Measurements from ENCODE around the gene TNFSF11. TPM values are rescaled to one million over a fixed set of nuclear protein-coding genes. Genes with fewer than 3 reads are reported as not detected.
"Not testable (repeated sequence)": the region's sequence is repeated elsewhere in the genome, so short reads cannot be mapped to it uniquely, and the experiment has no call there.

The TNFSF11 gene
- polyA plus RNA-seq, 3 donors from 2014 or later = 2.6 to 3.7 (median 2.7) TPM

DNA sequence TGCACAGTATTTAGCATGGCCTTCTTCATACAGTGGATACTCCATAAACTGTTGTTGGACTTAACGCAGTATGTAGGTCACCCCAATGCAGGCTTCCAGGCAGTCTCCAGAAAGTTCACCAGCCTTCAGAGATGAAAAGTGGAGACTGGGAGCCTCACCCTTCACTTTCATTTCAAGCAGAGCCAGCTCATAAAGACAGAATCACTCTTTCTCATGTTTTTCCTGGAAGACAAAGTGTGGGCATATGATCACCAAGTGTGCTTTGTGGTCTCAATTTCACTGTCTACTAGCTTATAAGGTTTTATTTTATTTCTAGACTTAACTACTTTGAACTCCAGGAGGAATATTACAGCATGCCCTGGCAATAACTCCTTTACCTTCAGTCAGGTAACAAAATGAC is 26.3 kb upstream of the TNFSF11 start:
- Mint-ChIP-seq H3K36me3 (peaks cover 0 to 5% (median 0%) of the 10 kb centered on the region in 3 donors), H3K27me3 (ENCODE audit: low read depth in 3 of 3) (peaks cover 3 to 12% (median 5%) of the 10 kb centered on the region in 3 donors), H3K4me3 (peak overlapping the region in 1 of 5 donors; percentile 30), H3K4me1 (peaks cover 45 to 63% of the 10 kb centered on the region in 2 donors), H3K27ac (peak overlapping the region; percentile 2 to 97 (median 92)), H3K9me3 (no peaks in the 10 kb centered on the region)
- DNase-seq = no peak

- Mint-ChIP-seq H3K36me3 (no peaks in the 10 kb centered on the region), H3K27me3 (ENCODE audit: low read depth in 3 of 3) (peaks cover 3 to 12% (median 5%) of the 10 kb centered on the region in 3 donors), H3K4me3 (peak overlapping the region; percentile 59 to 89 (median 81)), H3K27ac (peak overlapping the region; percentile 75 to 97 (median 93)), H3K4me1 (peaks cover 43 to 59% of the 10 kb centered on the region in 2 donors), H3K9me3 (no peaks in the 10 kb centered on the region)
- peak; percentile 86 to 89 (median 88) for DNase-seq
Measured at GRCh38 chr13:42548731-42549551, 25.0 kb upstream of the TNFSF11 start.

GRCh38 chr13:42549552-42549936 is 24.4 kb upstream of the TNFSF11 start:
- Mint-ChIP-seq H3K4me1 (peaks cover 43 to 59% of the 10 kb centered on the region in 2 donors), H3K36me3 (no peaks in the 10 kb centered on the region), H3K27me3 (ENCODE audit: low read depth in 3 of 3) (peaks cover 3 to 12% (median 5%) of the 10 kb centered on the region in 3 donors), H3K4me3 (peak overlapping the region; percentile 59 to 89 (median 81)), H3K9me3 (no peaks in the 10 kb centered on the region), H3K27ac (peak overlapping the region; percentile 75 to 97 (median 93))
- DNase-seq = peak; percentile 31 to 51 (median 48)

DNA sequence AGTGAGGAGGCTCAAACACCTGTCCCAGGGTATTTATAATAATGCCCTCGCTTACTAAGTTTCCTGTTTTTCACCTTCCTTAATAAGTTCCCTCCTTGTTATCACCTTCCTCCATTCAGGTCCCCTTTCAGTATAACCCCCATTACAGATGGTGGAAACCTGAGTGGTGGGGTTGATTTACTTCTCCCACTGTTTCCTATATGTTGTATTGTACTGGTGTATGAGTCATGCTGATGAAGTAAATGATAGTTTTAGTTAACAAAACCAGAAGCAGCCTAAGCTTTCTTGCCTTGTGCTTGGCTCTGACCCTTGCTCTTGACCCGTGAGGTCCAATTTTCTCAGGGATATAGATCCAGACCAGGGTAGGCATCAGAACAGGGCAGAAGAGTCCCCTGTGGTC is 22.3 kb upstream of the TNFSF11 start:
- Mint-ChIP-seq H3K4me1 (peaks cover 43 to 59% of the 10 kb centered on the region in 2 donors), H3K36me3 (no peaks in the 10 kb centered on the region), H3K9me3 (no peaks in the 10 kb centered on the region), H3K27ac (peak overlapping the region in 5 of 6 donors; percentile 9 to 79 (median 75)), H3K4me3 (peak overlapping the region in 3 of 5 donors; percentile 8 to 76 (median 31)), H3K27me3 (ENCODE audit: low read depth in 3 of 3) (peaks cover 3 to 12% (median 5%) of the 10 kb centered on the region in 3 donors)
- DNase-seq = no peak

GRCh38 chr13:42553098-42554046 is 20.6 kb upstream of the TNFSF11 start:
- no peak overlapping the region for H3K27ac Mint-ChIP-seq
- H3K4me1 Mint-ChIP-seq = peaks cover 31 to 45% of the 10 kb centered on the region in 2 donors
- H3K9me3 Mint-ChIP-seq = no peaks in the 10 kb centered on the region
- no peaks in the 10 kb centered on the region for H3K36me3 Mint-ChIP-seq
- DNase-seq = no peak
- H3K27me3 Mint-ChIP-seq (ENCODE audit: low read depth in 3 of 3) = peaks cover 3 to 12% (median 5%) of the 10 kb centered on the region in 3 donors
- no peak overlapping the region for H3K4me3 Mint-ChIP-seq

- Mint-ChIP-seq H3K27me3 (ENCODE audit: low read depth in 3 of 3) (peaks cover 0 to 2% (median 2%) of the 10 kb centered on the region in 3 donors), H3K4me3 (no peak overlapping the region), H3K4me1 (peaks cover 0 to 7% of the 10 kb centered on the region in 2 donors), H3K27ac (no peak overlapping the region), H3K36me3 (peaks cover 0 to 8% (median 0%) of the 10 kb centered on the region in 3 donors), H3K9me3 (peaks cover 0 to 4% (median 0%) of the 10 kb centered on the region in 6 donors)
- no peak for DNase-seq
Measured at GRCh38 chr13:42559057-42559456, 14.9 kb upstream of the TNFSF11 start.

DNA sequence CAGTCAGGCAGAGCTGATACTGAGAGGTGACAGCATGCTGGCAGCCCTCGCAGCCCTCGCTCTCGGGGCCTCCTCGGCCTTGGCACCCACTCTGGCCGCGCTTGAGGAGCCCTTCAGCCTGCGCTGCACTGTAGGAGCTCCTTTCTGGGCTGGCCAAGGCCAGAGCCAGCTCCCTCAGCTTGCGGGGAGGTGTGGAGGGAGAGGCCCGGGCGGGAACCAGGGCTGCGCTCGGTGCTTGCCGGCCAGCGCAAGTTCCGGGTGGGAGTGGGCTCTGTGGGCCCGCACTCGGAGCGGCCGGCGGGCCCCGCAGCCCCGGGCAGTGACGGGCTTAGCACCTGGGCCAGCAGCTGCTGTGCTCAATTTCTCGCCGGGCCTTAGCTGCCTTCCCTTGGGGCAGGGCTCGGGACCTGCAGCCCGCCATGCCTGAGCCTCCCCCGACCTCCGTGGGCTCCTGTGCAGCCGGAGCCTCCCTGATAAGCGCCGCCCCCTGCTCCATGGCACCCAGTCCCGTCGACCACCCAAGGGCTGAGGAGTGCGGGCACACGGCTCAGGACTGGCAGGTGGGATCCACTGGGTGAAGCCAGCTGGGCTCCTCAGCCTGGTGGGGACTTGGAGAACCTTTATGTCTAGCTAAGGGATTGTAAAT is 14.3 kb upstream of the TNFSF11 start:
- H3K27me3 Mint-ChIP-seq (ENCODE audit: low read depth in 3 of 3); DNase-seq; H3K27ac Mint-ChIP-seq; H3K9me3 Mint-ChIP-seq; H3K4me3 Mint-ChIP-seq; H3K4me1 Mint-ChIP-seq: not testable (repeated sequence)
- H3K36me3 Mint-ChIP-seq = peaks cover 0 to 11% (median 3%) of the 10 kb centered on the region in 3 donors

DNA sequence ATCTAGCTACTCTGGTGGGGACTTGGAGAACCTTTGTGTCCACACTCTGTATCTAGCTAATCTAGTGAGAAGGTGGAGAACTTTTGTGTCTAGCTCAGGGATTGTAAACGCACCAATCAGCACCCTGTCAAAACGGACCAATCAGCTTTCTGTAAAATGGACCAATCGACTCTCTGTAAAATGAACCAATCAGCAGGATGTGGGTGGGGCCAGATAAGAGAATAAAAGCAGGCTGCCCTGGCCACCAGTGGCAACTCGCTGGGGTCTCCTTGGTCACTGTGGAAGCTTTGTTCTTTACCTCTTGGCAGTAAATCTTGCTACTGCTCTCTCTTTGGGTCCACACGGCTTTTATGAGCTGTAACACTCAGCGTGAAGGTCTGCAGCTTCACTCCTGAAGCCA is 13.6 kb upstream of the TNFSF11 start:
- not testable (repeated sequence) for H3K9me3 Mint-ChIP-seq; H3K27ac Mint-ChIP-seq; DNase-seq; H3K27me3 Mint-ChIP-seq (ENCODE audit: low read depth in 3 of 3); H3K4me3 Mint-ChIP-seq; H3K4me1 Mint-ChIP-seq
- H3K36me3 Mint-ChIP-seq = peaks cover 0 to 13% (median 5%) of the 10 kb centered on the region in 3 donors

- Mint-ChIP-seq H3K27me3 (ENCODE audit: low read depth in 3 of 3) (peaks cover 0 to 5% (median 2%) of the 10 kb centered on the region in 3 donors), H3K36me3 (peaks cover 3 to 13% (median 5%) of the 10 kb centered on the region in 3 donors), H3K9me3 (peaks cover 0 to 5% (median 0%) of the 10 kb centered on the region in 6 donors), H3K27ac (peak overlapping the region in 2 of 6 donors; percentile 5 to 46), H3K4me1 (peaks cover 0 to 7% of the 10 kb centered on the region in 2 donors), H3K4me3 (no peak overlapping the region)
- no peak for DNase-seq
Measured at GRCh38 chr13:42561752-42562467, 12.0 kb upstream of the TNFSF11 start.

DNA sequence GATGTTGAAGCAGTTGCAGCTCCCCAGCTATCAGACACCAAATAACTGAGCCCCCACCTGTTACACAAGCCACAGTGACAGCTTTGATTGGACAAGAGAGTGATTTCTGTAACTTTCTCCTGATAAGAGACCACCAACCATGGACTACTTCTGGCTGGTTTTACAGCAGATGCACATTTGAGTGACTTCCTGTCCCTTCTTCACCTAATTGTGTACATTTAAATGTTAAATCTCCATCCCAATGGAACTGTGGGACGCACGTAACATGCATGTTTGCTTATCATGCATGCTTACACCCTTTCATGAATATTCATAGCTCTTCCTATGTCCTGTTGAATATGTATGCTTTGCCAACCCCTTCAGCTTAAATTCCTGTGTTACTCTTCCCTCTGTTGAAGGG is 6.0 kb upstream of the TNFSF11 start:
- Mint-ChIP-seq H3K27me3 (ENCODE audit: low read depth in 3 of 3) (peaks cover 0 to 5% (median 5%) of the 10 kb centered on the region in 3 donors), H3K9me3 (peaks cover 0 to 5% (median 0%) of the 10 kb centered on the region in 6 donors), H3K27ac (no peak overlapping the region), H3K4me3 (no peak overlapping the region), H3K4me1 (no peaks in the 10 kb centered on the region), H3K36me3 (peaks cover 3 to 9% (median 5%) of the 10 kb centered on the region in 3 donors)
- DNase-seq = no peak

- Mint-ChIP-seq H3K27me3 (ENCODE audit: low read depth in 3 of 3) (peaks cover under 1 to 6% (median 3%) of the 10 kb centered on the region in 3 donors), H3K4me1 (peaks cover 4 to 9% of the 10 kb centered on the region in 2 donors), H3K4me3 (no peak overlapping the region), H3K36me3 (peaks cover 1 to 3% (median 1%) of the 10 kb centered on the region in 3 donors), H3K27ac (no peak overlapping the region), H3K9me3 (no peaks in the 10 kb centered on the region)
- no peak for DNase-seq
Measured at GRCh38 chr13:42569576-42570344, 4.2 kb upstream of the TNFSF11 start.

GRCh38 chr13:42571895-42572294 is 2.1 kb upstream of the TNFSF11 start:
- Mint-ChIP-seq H3K4me3 (no peak overlapping the region), H3K4me1 (peaks cover 24 to 25% of the 10 kb centered on the region in 2 donors), H3K27me3 (ENCODE audit: low read depth in 3 of 3) (peaks cover 6 to 13% (median 6%) of the 10 kb centered on the region in 3 donors), H3K36me3 (no peaks in the 10 kb centered on the region), H3K27ac (no peak overlapping the region), H3K9me3 (peaks cover 0 to 4% (median 0%) of the 10 kb centered on the region in 6 donors)
- no peak for DNase-seq
